ENCODE measurements around the gene PLCB4. TPM values are rescaled to one million over a fixed set of nuclear protein-coding genes. Genes with fewer than 3 reads are reported as not detected.
A peak's percentile ranks its signal among the peaks of the same experiment; 100 is the strongest.

The PLCB4 gene
- total RNA-seq, 4 donors from 2014 or later: 2.3 to 3.9 (median 3.3) TPM

GRCh38 chr20:9403448-9403847 lies 334.6 kb downstream of the PLCB4 start:
- ATAC-seq: no peak
- H3K27me3 ChIP-seq: no peaks in the 10 kb centered on the region
- in situ Hi-C loops (cut with MboI; ENCODE audit: low sequenced_read_pairs in 4 of 4): loop anchor here in 1 of 4 donors (25.0 kb wide), 1 partner anchor 509 kb away; no protein-coding TSS in a partner anchor
- H3K27ac ChIP-seq: no peak overlapping the region
- H3K36me3 ChIP-seq: no peaks in the 10 kb centered on the region
- H3K4me1 ChIP-seq: no peaks in the 10 kb centered on the region
- DNase-seq: no peak
- H3K4me3 ChIP-seq: no peak overlapping the region
- intact Hi-C loops (cut with DNase I; ENCODE audit: low total_unique reads): no loop called here
- no peak for TF ChIP-seq CTCF (IDR thresholded peaks at IDR 0.05 in 4 of 5, conservative IDR thresholded peaks at IDR 0.05 in 1 of 5)
- no peak for TF ChIP-seq POLR2A (IDR thresholded peaks at IDR 0.05)
- H3K9me3 ChIP-seq: no peaks in the 10 kb centered on the region

- H3K27ac ChIP-seq: no peak overlapping the region
- ATAC-seq: peak; percentile 72 to 75
- no peaks in the 10 kb centered on the region for H3K27me3 ChIP-seq
- intact Hi-C loops (cut with DNase I; ENCODE audit: low total_unique reads): loop anchor here (1.0 kb wide), 1 partner anchor 202 kb away; no protein-coding TSS in a partner anchor
- in situ Hi-C loops (cut with MboI; ENCODE audit: low sequenced_read_pairs in 4 of 4): loop anchor here (5.0 to 25.0 kb wide), 2 partner anchors 199 to 504 kb away; no protein-coding TSS in a partner anchor
- H3K36me3 ChIP-seq: no peaks in the 10 kb centered on the region
- no peaks in the 10 kb centered on the region for H3K9me3 ChIP-seq
- H3K4me1 ChIP-seq: no peaks in the 10 kb centered on the region
- H3K4me3 ChIP-seq: no peak overlapping the region
- DNase-seq: peak in 1 of 2 donors; percentile 21
- no peak for TF ChIP-seq POLR2A (IDR thresholded peaks at IDR 0.05)
- TF ChIP-seq CTCF (IDR thresholded peaks at IDR 0.05 in 4 of 5, conservative IDR thresholded peaks at IDR 0.05 in 1 of 5): peak; percentile 66 to 77 (median 73)
These were observed 339.0 kb downstream of the PLCB4 start for GRCh38 chr20:9407805-9408421.

GRCh38 chr20:9408422-9409300 lies 339.8 kb downstream of the PLCB4 start:
- Histone ChIP-seq H3K27ac (no peak overlapping the region), H3K4me3 (no peak overlapping the region), H3K4me1 (no peaks in the 10 kb centered on the region), H3K36me3 (no peaks in the 10 kb centered on the region), H3K27me3 (no peaks in the 10 kb centered on the region), H3K9me3 (no peaks in the 10 kb centered on the region)
- intact Hi-C loops (cut with DNase I; ENCODE audit: low total_unique reads) (loop anchor here (1.0 kb wide), 1 partner anchor 202 kb away; no protein-coding TSS in a partner anchor), in situ Hi-C loops (cut with MboI; ENCODE audit: low sequenced_read_pairs in 4 of 4) (loop anchor here (5.0 to 25.0 kb wide), 2 partner anchors 199 to 504 kb away; no protein-coding TSS in a partner anchor)
- ATAC-seq (no peak), DNase-seq (no peak)
- no peak for TF ChIP-seq CTCF (IDR thresholded peaks at IDR 0.05 in 4 of 5, conservative IDR thresholded peaks at IDR 0.05 in 1 of 5)
- no peak for TF ChIP-seq POLR2A (IDR thresholded peaks at IDR 0.05)

GRCh38 chr20:9409352-9409751 lies 340.5 kb downstream of the PLCB4 start:
- Histone ChIP-seq H3K27me3 (no peaks in the 10 kb centered on the region), H3K36me3 (no peaks in the 10 kb centered on the region), H3K4me1 (no peaks in the 10 kb centered on the region), H3K9me3 (no peaks in the 10 kb centered on the region), H3K27ac (no peak overlapping the region), H3K4me3 (no peak overlapping the region)
- ATAC-seq: no peak
- in situ Hi-C loops (cut with MboI; ENCODE audit: low sequenced_read_pairs in 4 of 4) (loop anchor here (5.0 to 25.0 kb wide), 2 partner anchors 198 to 503 kb away; no protein-coding TSS in a partner anchor), intact Hi-C loops (cut with DNase I; ENCODE audit: low total_unique reads) (no loop called here)
- no peak for DNase-seq
- TF ChIP-seq POLR2A (IDR thresholded peaks at IDR 0.05) (no peak), CTCF (IDR thresholded peaks at IDR 0.05 in 4 of 5, conservative IDR thresholded peaks at IDR 0.05 in 1 of 5) (no peak)

All from gastrocnemius medialis (tissue), 4 donors.